H1 (cell line): ENCODE measurements around the gene MAPRE2. TPM values are rescaled to one million over a fixed set of nuclear protein-coding genes. Genes with fewer than 3 reads are reported as not detected.

ENCODE experiments used
- ASH2L ChIP-seq: fragments of 200-600, 300-600 bp; sonication (generic); IDR thresholded peaks from one replicate; pipeline ENCODE4 v1.7.1; 2017; ENCODE audit warnings: low read length
- BACH1 ChIP-seq: IDR thresholded peaks from 2 replicates; pipeline ENCODE4 v1.6.1; 2012; ENCODE audit warnings: low read length, improper control_type of control experiment
- BCL11A ChIP-seq, 2 experiments: IDR thresholded peaks; one replicate each; pipeline ENCODE4 v1.6.1; 2011; ENCODE audit warnings: low read depth in 2 of 2, low read length in 2 of 2, mild to moderate bottlenecking in 2 of 2
- JUN ChIP-seq: IDR thresholded peaks from 2 replicates; pipeline ENCODE4 v1.6.1; 2011; ENCODE audit warnings: low read depth, mild to moderate bottlenecking, improper control_type of control experiment, low read length
- MAFK ChIP-seq: IDR thresholded peaks from 2 replicates; pipeline ENCODE4 v1.6.1; 2012; ENCODE audit warnings: low read depth, mild to moderate bottlenecking, improper control_type of control experiment, low read length
- POLR2A ChIP-seq, 2 experiments: IDR thresholded peaks; 1 replicate in 1 of 2; 2 replicates in 1 of 2; pipeline ENCODE4 v1.6.1; 2011; ENCODE audit warnings: low read depth in 2 of 2, low read length in 2 of 2, mild to moderate bottlenecking in 2 of 2; ENCODE audit errors: control extremely low read depth in 1 of 2
- POU5F1 ChIP-seq: IDR thresholded peaks from 2 replicates; pipeline ENCODE4 v1.6.1; 2011; ENCODE audit warnings: low read depth, mild to moderate bottlenecking, low read length, moderate library complexity
- SP4 ChIP-seq: IDR thresholded peaks from 2 replicates; pipeline ENCODE4 v1.6.1; 2012; ENCODE audit warnings: low read length, inconsistent platforms
- ZNF274 ChIP-seq: IDR thresholded peaks from 2 replicates; pipeline ENCODE4 v1.7.0; 2012; ENCODE audit warnings: low read length, borderline replicate concordance; ENCODE audit errors: extremely low read depth
- polyA plus RNA-seq, 7 experiments: library from polyadenylated mRNA; depleted of rRNA in 3 of 7; stranded (reverse) in 5 of 7; unstranded in 2 of 7; fragments of >200 nt in 5 of 7; fragments of 200-250 nt in 2 of 7; gene quantifications; 1 replicate in 5 of 7; 2 replicates in 1 of 7; 4 replicates in 1 of 7; pipeline versions ENCODE4 v1.2.1 to v1.2.3, GENCODE V29; 2011 to 2013; ENCODE audit warnings: missing spikeins in 2 of 7, mixed read lengths in 2 of 7
- total RNA-seq: library from RNA; stranded (reverse); fragmentation: NEBNext Ultra II Directional; extraction: Animal tissue kit (Norgen Biotek cat#: 25700); gene quantifications from 2 replicates; pipeline ENCODE4 v1.2.1, GENCODE V29; 2021
- TF ChIP-seq, protein P1 (sequence below): fragments of 300-600 bp; sonication (generic); IDR thresholded peaks from 2 replicates; pipeline ENCODE4 v1.7.1; 2012; ENCODE audit warnings: low read length, moderate library complexity, mild to moderate bottlenecking, inconsistent platforms; ENCODE audit not compliant: insufficient replicate concordance

The MAPRE2 gene
- total and polyA plus RNA-seq, 2 of the 8 experiments (the other 6 are each of a cell fraction or from before 2014, with no cell fraction given) = 32.6 to 33.1 TPM

DNA sequence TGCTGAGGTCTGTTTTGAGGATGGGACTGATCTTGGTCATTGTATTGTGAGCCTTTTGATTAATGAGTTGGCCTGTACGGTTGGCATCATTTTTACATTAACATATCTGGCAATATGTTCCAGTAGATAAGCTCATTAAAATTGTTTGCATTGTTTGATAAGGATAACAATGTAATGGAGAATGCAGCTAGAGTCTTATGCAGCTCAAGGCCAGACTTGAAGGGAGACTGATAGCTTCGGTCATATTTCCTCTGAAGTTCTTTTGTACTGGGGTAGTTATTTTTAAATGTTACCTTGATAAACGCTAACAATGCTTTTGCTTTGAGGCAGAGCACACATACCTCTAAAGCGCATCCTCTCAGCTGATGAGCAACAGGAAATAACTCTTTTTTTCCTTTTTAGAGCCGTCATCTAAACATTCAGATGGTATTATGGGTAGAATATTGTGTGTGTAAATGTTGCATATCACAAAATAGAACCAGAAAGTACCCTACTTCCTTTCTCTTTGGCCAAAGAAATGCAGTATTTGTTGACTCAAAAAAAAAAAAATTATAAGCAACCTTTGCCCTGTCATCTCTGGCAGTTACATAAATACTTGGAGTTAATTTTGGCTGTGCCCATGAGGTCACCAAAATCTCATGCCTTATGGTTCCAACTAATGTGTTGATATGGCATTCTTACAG is 1.3 kb downstream of the MAPRE2 start (continued):
- TF ChIP-seq, protein P1, sequence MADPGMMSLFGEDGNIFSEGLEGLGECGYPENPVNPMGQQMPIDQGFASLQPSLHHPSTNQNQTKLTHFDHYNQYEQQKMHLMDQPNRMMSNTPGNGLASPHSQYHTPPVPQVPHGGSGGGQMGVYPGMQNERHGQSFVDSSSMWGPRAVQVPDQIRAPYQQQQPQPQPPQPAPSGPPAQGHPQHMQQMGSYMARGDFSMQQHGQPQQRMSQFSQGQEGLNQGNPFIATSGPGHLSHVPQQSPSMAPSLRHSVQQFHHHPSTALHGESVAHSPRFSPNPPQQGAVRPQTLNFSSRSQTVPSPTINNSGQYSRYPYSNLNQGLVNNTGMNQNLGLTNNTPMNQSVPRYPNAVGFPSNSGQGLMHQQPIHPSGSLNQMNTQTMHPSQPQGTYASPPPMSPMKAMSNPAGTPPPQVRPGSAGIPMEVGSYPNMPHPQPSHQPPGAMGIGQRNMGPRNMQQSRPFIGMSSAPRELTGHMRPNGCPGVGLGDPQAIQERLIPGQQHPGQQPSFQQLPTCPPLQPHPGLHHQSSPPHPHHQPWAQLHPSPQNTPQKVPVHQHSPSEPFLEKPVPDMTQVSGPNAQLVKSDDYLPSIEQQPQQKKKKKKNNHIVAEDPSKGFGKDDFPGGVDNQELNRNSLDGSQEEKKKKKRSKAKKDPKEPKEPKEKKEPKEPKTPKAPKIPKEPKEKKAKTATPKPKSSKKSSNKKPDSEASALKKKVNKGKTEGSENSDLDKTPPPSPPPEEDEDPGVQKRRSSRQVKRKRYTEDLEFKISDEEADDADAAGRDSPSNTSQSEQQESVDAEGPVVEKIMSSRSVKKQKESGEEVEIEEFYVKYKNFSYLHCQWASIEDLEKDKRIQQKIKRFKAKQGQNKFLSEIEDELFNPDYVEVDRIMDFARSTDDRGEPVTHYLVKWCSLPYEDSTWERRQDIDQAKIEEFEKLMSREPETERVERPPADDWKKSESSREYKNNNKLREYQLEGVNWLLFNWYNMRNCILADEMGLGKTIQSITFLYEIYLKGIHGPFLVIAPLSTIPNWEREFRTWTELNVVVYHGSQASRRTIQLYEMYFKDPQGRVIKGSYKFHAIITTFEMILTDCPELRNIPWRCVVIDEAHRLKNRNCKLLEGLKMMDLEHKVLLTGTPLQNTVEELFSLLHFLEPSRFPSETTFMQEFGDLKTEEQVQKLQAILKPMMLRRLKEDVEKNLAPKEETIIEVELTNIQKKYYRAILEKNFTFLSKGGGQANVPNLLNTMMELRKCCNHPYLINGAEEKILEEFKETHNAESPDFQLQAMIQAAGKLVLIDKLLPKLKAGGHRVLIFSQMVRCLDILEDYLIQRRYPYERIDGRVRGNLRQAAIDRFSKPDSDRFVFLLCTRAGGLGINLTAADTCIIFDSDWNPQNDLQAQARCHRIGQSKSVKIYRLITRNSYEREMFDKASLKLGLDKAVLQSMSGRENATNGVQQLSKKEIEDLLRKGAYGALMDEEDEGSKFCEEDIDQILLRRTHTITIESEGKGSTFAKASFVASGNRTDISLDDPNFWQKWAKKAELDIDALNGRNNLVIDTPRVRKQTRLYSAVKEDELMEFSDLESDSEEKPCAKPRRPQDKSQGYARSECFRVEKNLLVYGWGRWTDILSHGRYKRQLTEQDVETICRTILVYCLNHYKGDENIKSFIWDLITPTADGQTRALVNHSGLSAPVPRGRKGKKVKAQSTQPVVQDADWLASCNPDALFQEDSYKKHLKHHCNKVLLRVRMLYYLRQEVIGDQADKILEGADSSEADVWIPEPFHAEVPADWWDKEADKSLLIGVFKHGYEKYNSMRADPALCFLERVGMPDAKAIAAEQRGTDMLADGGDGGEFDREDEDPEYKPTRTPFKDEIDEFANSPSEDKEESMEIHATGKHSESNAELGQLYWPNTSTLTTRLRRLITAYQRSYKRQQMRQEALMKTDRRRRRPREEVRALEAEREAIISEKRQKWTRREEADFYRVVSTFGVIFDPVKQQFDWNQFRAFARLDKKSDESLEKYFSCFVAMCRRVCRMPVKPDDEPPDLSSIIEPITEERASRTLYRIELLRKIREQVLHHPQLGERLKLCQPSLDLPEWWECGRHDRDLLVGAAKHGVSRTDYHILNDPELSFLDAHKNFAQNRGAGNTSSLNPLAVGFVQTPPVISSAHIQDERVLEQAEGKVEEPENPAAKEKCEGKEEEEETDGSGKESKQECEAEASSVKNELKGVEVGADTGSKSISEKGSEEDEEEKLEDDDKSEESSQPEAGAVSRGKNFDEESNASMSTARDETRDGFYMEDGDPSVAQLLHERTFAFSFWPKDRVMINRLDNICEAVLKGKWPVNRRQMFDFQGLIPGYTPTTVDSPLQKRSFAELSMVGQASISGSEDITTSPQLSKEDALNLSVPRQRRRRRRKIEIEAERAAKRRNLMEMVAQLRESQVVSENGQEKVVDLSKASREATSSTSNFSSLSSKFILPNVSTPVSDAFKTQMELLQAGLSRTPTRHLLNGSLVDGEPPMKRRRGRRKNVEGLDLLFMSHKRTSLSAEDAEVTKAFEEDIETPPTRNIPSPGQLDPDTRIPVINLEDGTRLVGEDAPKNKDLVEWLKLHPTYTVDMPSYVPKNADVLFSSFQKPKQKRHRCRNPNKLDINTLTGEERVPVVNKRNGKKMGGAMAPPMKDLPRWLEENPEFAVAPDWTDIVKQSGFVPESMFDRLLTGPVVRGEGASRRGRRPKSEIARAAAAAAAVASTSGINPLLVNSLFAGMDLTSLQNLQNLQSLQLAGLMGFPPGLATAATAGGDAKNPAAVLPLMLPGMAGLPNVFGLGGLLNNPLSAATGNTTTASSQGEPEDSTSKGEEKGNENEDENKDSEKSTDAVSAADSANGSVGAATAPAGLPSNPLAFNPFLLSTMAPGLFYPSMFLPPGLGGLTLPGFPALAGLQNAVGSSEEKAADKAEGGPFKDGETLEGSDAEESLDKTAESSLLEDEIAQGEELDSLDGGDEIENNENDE = no peak
- TF ChIP-seq POLR2A (IDR thresholded peaks at IDR 0.05; ENCODE audit: control extremely low read depth in 1 of 2, low read depth in 2 of 2, low read length in 2 of 2) (no peak), JUN (no peak), ASH2L (no peak), BCL11A (IDR thresholded peaks at IDR 0.05; ENCODE audit: low read depth in 2 of 2, low read length in 2 of 2) (no peak), BACH1 (no peak), POU5F1 (no peak), MAFK (no peak), SP4 (no peak), ZNF274 (no peak)
